A549 (cell line): ENCODE measurements around the gene TMEM80. TPM values are rescaled to one million over a fixed set of nuclear protein-coding genes. Genes with fewer than 3 reads are reported as not detected.
A peak's percentile ranks its signal among the peaks of the same experiment; 100 is the strongest.

ENCODE experiments used
- ATAC-seq, 2 experiments: fragments of 200-7000 bp in 1 of 2; fragments of >200 bp in 1 of 2; cut with Nextera tagmentation in 1 of 2; cut with Tn5 transposase in 1 of 2; 3 replicates each; pipeline versions ENCODE4 v1.8.0 to v1.9.1; 2018 to 2020; ENCODE audit warnings: mild to moderate bottlenecking in 1 of 2, moderate library complexity in 1 of 2
- CTCF ChIA-PET: fragments of 300-600 bp; sonication (Branson Sonifier 250); formaldehyde crosslinking; extraction: SDS; loops from one replicate; lab custom pipeline; 2021; ENCODE audit warnings: antibody characterized with exemption, inconsistent platforms; lab: Yijun Ruan, JAX
- POLR2A ChIA-PET: fragments of 350-600 bp; formaldehyde crosslinking; extraction: SDS; loops from one replicate; lab custom pipeline; 2021; ENCODE audit warnings: antibody characterized with exemption, inconsistent platforms; lab: Yijun Ruan, JAX
- DNase-seq, 2 experiments: peaks; one replicate each; pipeline versions ENCODE4 v3.0.0 to v3.0.0-alpha.2; 2011 to 2016; ENCODE audit warnings: low read depth in 1 of 2, low spot score in 1 of 2
- FAIRE-seq: peaks from 2 replicates; lab custom pipeline; 2011; peaks lifted over from hg19 to GRCh38; lab: Jason Lieb, UNC
- H3K27ac ChIP-seq, 2 experiments: fragments of >200 bp; sonication (Bioruptor Twin); formaldehyde crosslinking; 3 replicates each; pipeline ENCODE4 v1.5.1; 2016 to 2017
- H3K4me1 ChIP-seq: fragments of >200 bp; sonication (Bioruptor Twin); formaldehyde crosslinking; 3 replicates; pipeline ENCODE4 v1.6.1; 2016
- H3K4me2 ChIP-seq: fragments of >200 bp; sonication (Bioruptor Twin); formaldehyde crosslinking; 3 replicates; pipeline ENCODE4 v1.6.1; 2016
- H3K4me3 ChIP-seq: fragments of >200 bp; sonication (Bioruptor Twin); formaldehyde crosslinking; 3 replicates; pipeline ENCODE4 v1.5.1; 2016
- H3K9me3 ChIP-seq: fragments of >200 bp; sonication (Bioruptor Twin); formaldehyde crosslinking; 3 replicates; pipeline ENCODE4 v1.6.1; 2016
- BCL3 ChIP-seq: fragments of >200 bp; sonication (Bioruptor Twin); formaldehyde crosslinking; IDR thresholded peaks from 3 replicates; pipeline ENCODE4 v1.6.1; 2016
- CBX2 ChIP-seq: fragments of 200-600 bp; sonication (generic); IDR thresholded peaks from 2 replicates; pipeline ENCODE4 v1.6.1; 2016; ENCODE audit warnings: low read depth, mild to moderate bottlenecking, borderline replicate concordance
- E2F6 ChIP-seq: IDR thresholded peaks from 2 replicates; pipeline ENCODE4 v1.6.1; 2012; ENCODE audit warnings: low read depth, borderline replicate concordance
- EHF ChIP-seq: fragments of 250-450 bp; sonication (Bioruptor Pico); IDR thresholded peaks from 2 replicates; pipeline ENCODE4 v1.5.0; 2020; ENCODE audit warnings: mild to moderate bottlenecking
- FOSL2 ChIP-seq, 2 experiments: fragments of 450-650 bp in 1 of 2; fragments of >200 bp in 1 of 2; sonication (Bioruptor Twin) in 1 of 2; formaldehyde crosslinking; IDR thresholded peaks; 2 replicates each; pipeline versions ENCODE4 v1.5.0 to v1.6.1; 2016 to 2020; ENCODE audit warnings: mild to moderate bottlenecking in 1 of 2, moderate library complexity in 1 of 2
- FOXS1 ChIP-seq: fragments of 250-450 bp; sonication (Bioruptor Pico); IDR thresholded peaks from 2 replicates; pipeline ENCODE4 v1.5.0; 2020; ENCODE audit warnings: mild to moderate bottlenecking, moderate library complexity
- HOXB13 ChIP-seq: fragments of 250-450 bp; sonication (Bioruptor Pico); IDR thresholded peaks from 2 replicates; pipeline ENCODE4 v1.5.0; 2020; ENCODE audit warnings: low read depth, mild to moderate bottlenecking, moderate library complexity
- HOXB5 ChIP-seq: fragments of 250-450 bp; sonication (Bioruptor Pico); IDR thresholded peaks from 2 replicates; pipeline ENCODE4 v1.5.0; 2020; ENCODE audit warnings: mild to moderate bottlenecking, moderate library complexity
- JUN ChIP-seq, 2 experiments: fragments of >200 bp; sonication (Bioruptor Twin); formaldehyde crosslinking; IDR thresholded peaks; 2 replicates in 1 of 2; 3 replicates in 1 of 2; pipeline ENCODE4 v1.6.1; 2016 to 2017
- JUNB ChIP-seq: fragments of >200 bp; sonication (Bioruptor Twin); formaldehyde crosslinking; IDR thresholded peaks from 2 replicates; pipeline ENCODE4 v1.6.1; 2016
- MAFK ChIP-seq: fragments of 450-650 bp; IDR thresholded peaks from 2 replicates; pipeline ENCODE4 v1.6.1; 2014; ENCODE audit not compliant: partially characterized antibody
- MYC ChIP-seq: IDR thresholded peaks from 2 replicates; pipeline ENCODE4 v1.6.1; 2012; ENCODE audit warnings: mild to moderate bottlenecking, inconsistent platforms, low read length, improper control_type of control experiment, borderline replicate concordance
- RAD21 ChIP-seq, 2 experiments: fragments of >200 bp in 1 of 2; sonication (Bioruptor Twin) in 1 of 2; formaldehyde crosslinking in 1 of 2; IDR thresholded peaks in 1 of 2; conservative IDR thresholded peaks in 1 of 2; 2 replicates in 1 of 2; 3 replicates in 1 of 2; pipeline ENCODE4 v1.6.1; 2012 to 2018; ENCODE audit warnings: inconsistent platforms in 1 of 2
- RCOR1 ChIP-seq: fragments of 150-350 bp; IDR thresholded peaks from 2 replicates; pipeline ENCODE4 v1.6.1; 2014; ENCODE audit warnings: antibody characterized with exemption, low read length, low read depth
- RFX5 ChIP-seq: fragments of 450-650 bp; IDR thresholded peaks from 2 replicates; pipeline ENCODE4 v1.7.1; 2014; ENCODE audit warnings: antibody characterized with exemption, mild to moderate bottlenecking, moderate library complexity
- TP53 ChIP-seq: fragments of 250-450 bp; sonication (Bioruptor Pico); IDR thresholded peaks from 2 replicates; pipeline ENCODE4 v1.5.0; 2021; ENCODE audit warnings: mild to moderate bottlenecking, moderate library complexity
- USF2 ChIP-seq: fragments of 450-650 bp; IDR thresholded peaks from 2 replicates; pipeline ENCODE4 v1.6.1; 2014; ENCODE audit warnings: antibody characterized with exemption
- ZC3H11A ChIP-seq: fragments of 450-650 bp; IDR thresholded peaks from 2 replicates; pipeline ENCODE4 v1.6.1; 2014; ENCODE audit warnings: antibody characterized with exemption, mild to moderate bottlenecking
- ZFP36 ChIP-seq: fragments of 450-650 bp; IDR thresholded peaks from 2 replicates; pipeline ENCODE4 v1.6.1; 2014; ENCODE audit warnings: borderline replicate concordance; ENCODE audit not compliant: partially characterized antibody
- ZNF302 ChIP-seq: fragments of 250-450 bp; sonication (Bioruptor Pico); IDR thresholded peaks from 2 replicates; pipeline ENCODE4 v1.9.0; 2021; ENCODE audit warnings: inconsistent platforms, mild to moderate bottlenecking, moderate library complexity
- WGBS: methylation state at CpG from one replicate; pipeline ENCODE4 v1.1.6; 2017; ENCODE audit errors: missing lambda C conversion rate; 5-methylcytosine and 5-hydroxymethylcytosine counted together
- polyA plus RNA-seq, 4 experiments: library from polyadenylated mRNA; depleted of rRNA in 3 of 4; stranded (reverse); fragments of >200 nt; fragmentation: RNase III in 1 of 4; extraction: RNeasy Plus Mini Kit Qiagen cat#74134 plus additional on column Dnase treatment in 1 of 4; gene quantifications; 2 replicates in 3 of 4; 3 replicates in 1 of 4; pipeline ENCODE4 v1.2.3, GENCODE V29; 2011 to 2017

TMEM80 gene
- polyA plus RNA-seq, 2 of the 4 experiments (the other 2 are of a cell fraction), result 10.8 to 15.2 TPM

GRCh38 chr11:692824-693414, 2.7 kb upstream of the TMEM80 start:
- ATAC-seq, result no peak
- no peak for DNase-seq
- Histone ChIP-seq H3K4me3 (0 out of 3 replicates have a peak overlapping the region, but pooled peaks have one; percentile 81), H3K4me2 (peak overlapping the region; percentile 93; the same call in 2 of the 3 replicates), H3K9me3 (no peaks in the 10 kb centered on the region), H3K4me1 (peaks cover 45% of the 10 kb centered on the region), H3K27ac (peak overlapping the region in 1 of 2 experiments; percentile 95; a peak in 3 of 6 replicates)
- WGBS, result 90% methylated on average over 23 of the region's 23 CpGs
- CTCF ChIA-PET, result interaction anchor here (0.9 to 26.0 kb wide), 3 partner anchors 10 to 32 kb away, joined by 3 to 599 read pairs (median 44); partner anchors contain the start of gene EPS8L2
- POLR2A ChIA-PET, result no interaction called here
- FAIRE-seq, result no peak
- TF ChIP-seq MAFK (peak; percentile 88), E2F6 (no peak)

GRCh38 chr11:693415-693831, 2.2 kb upstream of the TMEM80 start:
- 77% methylated on average over 13 of the region's 13 CpGs for WGBS
- H3K4me3 ChIP-seq, result peak overlapping the region; percentile 81; the same call in 2 of the 3 replicates
- H3K9me3 ChIP-seq, result no peaks in the 10 kb centered on the region
- TF ChIP-seq JUNB, result no peak
- DNase-seq, result no peak
- H3K4me2 ChIP-seq, result peak overlapping the region; percentile 93
- CTCF ChIA-PET, result interaction anchor here (0.9 to 26.0 kb wide), 3 partner anchors 10 to 31 kb away, joined by 3 to 599 read pairs (median 44); partner anchors contain the start of gene EPS8L2
- POLR2A ChIA-PET, result no interaction called here
- peaks cover 50% of the 10 kb centered on the region for H3K4me1 ChIP-seq
- ATAC-seq, result no peak
- peak overlapping the region in 1 of 2 experiments; percentile 95; a peak in 3 of 6 replicates for H3K27ac ChIP-seq
- no peak for FAIRE-seq

- no peaks in the 10 kb centered on the region for H3K9me3 ChIP-seq
- POLR2A ChIA-PET, result interaction anchor here (2.3 kb wide), 1 partner anchor 33 kb away, joined by 14 read pairs; no protein-coding TSS in a partner anchor
- CTCF ChIA-PET, result interaction anchor here (0.9 to 26.0 kb wide), 3 partner anchors 11 to 31 kb away, joined by 3 to 599 read pairs (median 44); partner anchors contain the start of gene EPS8L2
- H3K27ac ChIP-seq, result peak overlapping the region; percentile 95 to 98
- no peak for DNase-seq
- peaks cover 51% of the 10 kb centered on the region for H3K4me1 ChIP-seq
- FAIRE-seq, result no peak
- H3K4me3 ChIP-seq, result peak overlapping the region; percentile 81
- no peak for TF ChIP-seq CBX2
- no peak for TF ChIP-seq TP53 (CRISPR knock-in tag)
- no peak for TF ChIP-seq RFX5
- TF ChIP-seq ZFP36, result no peak
- peak overlapping the region; percentile 93 for H3K4me2 ChIP-seq
- ATAC-seq, result no peak
- 75% methylated on average over 9 of the region's 15 CpGs for WGBS
These were observed 1.6 kb upstream of the TMEM80 start for GRCh38 chr11:693887-694562.

- no peak for FAIRE-seq
- Histone ChIP-seq H3K4me1 (peaks cover 49% of the 10 kb centered on the region), H3K4me3 (peak within 1 kb of the TSS; percentile 81), H3K9me3 (no peaks in the 10 kb centered on the region), H3K27ac (peak within 1 kb of the TSS; percentile 95 to 98), H3K4me2 (peak within 1 kb of the TSS; percentile 93)
- DNase-seq, result peak; percentile 37 to 97
- ATAC-seq, result peak; percentile 73 to 89
- ChIA-PET CTCF (interaction anchor here (1.0 to 26.0 kb wide), 5 partner anchors 12 to 38 kb away, joined by 3 to 599 read pairs (median 10); partner anchors contain the start of gene EPS8L2), POLR2A (interaction anchor here (0.7 to 2.9 kb wide), 7 partner anchors 11 to 144 kb away, joined by 3 to 41 read pairs (median 7); partner anchors contain the start of genes EPS8L2 and TALDO1)
- 1% methylated on average over 27 of the region's 103 CpGs for WGBS
- TF ChIP-seq FOSL2 (IDR thresholded peaks at IDR 0.05) (no peak), FOSL2 (CRISPR knock-in tag; IDR thresholded peaks at IDR 0.05) (peak; percentile 35; the same call in 1 of the 2 replicates), USF2 (peak; percentile 53), HOXB5 (CRISPR knock-in tag) (peak; percentile 90), MAFK (no peak), E2F6 (peak; percentile 92), RAD21 (conservative IDR thresholded peaks at IDR 0.05 in 1 of 2, IDR thresholded peaks at IDR 0.05 in 1 of 2) (no peak), EHF (CRISPR knock-in tag) (peak; percentile 79; the same call in 1 of the 2 replicates), JUN (IDR thresholded peaks at IDR 0.05) (no peak; a peak in 1 of 5 replicates), TP53 (CRISPR knock-in tag) (peak; percentile 71; the same call in 1 of the 2 replicates), MYC (no peak), HOXB13 (CRISPR knock-in tag) (peak; percentile 65; the same call in 1 of the 2 replicates), RCOR1 (no peak), FOXS1 (CRISPR knock-in tag) (peak; percentile 65; the same call in 1 of the 2 replicates), ZC3H11A (no peak), ZNF302 (CRISPR knock-in tag) (no peak), BCL3 (0 out of 3 replicates have a peak, but pooled peaks have one; percentile 31)
These were observed 891 bp upstream of the TMEM80 start, which contains the start of gene DEAF1 for GRCh38 chr11:694563-695287. Gene DEAF1 (minus strand): TSS chr11:695222. CDS start chr11:695047, 175 bp downstream.
